Fibroblast of pulmonary artery (primary cell): ENCODE results near the gene XDH.

Experiments used
- DNase-seq: peaks from one replicate; pipeline ENCODE4 v3.0.0-alpha.2; 2010; ENCODE audit warnings: low read depth
- H3K4me3 ChIP-seq: replicated peaks from 2 replicates; pipeline ENCODE4 v1.5.1; 2011; ENCODE audit warnings: low read depth, mild to moderate bottlenecking, control low read depth, low read length, moderate library complexity
- TF ChIP-seq, protein P1 (sequence below): IDR thresholded peaks from 2 replicates; pipeline ENCODE4 v1.5.1; 2011; ENCODE audit warnings: mild to moderate bottlenecking, control low read depth, low read length, inconsistent platforms; ENCODE audit errors: missing control alignments

The XDH gene

DNA sequence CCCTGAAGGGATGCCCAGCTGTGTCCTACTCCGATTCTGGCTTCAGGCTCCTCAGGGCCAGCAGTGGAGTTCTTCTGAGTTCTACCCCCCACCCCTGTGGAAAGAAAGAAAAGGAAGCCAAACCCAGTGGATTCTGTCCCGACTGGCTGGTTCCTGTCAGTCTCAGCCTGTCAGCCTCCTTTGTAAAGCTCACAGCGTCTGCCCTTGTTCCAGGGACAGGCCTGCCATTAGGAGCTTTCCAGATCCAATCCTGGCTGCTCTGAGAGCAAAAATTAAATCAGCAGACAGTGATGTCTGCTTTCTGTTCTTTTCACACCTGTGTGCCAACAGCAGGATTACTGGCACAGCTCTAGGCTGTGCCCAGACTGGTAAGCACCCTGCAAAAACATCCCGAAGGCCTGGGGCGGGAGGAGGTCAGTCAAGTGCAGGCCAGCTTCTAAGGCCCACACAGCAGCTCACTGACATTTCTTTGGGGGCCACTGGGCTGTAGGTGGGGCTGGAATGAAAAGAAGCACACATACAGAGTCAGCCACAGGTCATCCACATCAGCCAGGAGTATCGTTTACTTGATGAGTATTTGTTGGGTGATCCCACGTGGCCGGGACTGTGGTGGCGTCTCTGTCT lies 111.5 kb downstream of the XDH start:
- TF ChIP-seq, protein P1, sequence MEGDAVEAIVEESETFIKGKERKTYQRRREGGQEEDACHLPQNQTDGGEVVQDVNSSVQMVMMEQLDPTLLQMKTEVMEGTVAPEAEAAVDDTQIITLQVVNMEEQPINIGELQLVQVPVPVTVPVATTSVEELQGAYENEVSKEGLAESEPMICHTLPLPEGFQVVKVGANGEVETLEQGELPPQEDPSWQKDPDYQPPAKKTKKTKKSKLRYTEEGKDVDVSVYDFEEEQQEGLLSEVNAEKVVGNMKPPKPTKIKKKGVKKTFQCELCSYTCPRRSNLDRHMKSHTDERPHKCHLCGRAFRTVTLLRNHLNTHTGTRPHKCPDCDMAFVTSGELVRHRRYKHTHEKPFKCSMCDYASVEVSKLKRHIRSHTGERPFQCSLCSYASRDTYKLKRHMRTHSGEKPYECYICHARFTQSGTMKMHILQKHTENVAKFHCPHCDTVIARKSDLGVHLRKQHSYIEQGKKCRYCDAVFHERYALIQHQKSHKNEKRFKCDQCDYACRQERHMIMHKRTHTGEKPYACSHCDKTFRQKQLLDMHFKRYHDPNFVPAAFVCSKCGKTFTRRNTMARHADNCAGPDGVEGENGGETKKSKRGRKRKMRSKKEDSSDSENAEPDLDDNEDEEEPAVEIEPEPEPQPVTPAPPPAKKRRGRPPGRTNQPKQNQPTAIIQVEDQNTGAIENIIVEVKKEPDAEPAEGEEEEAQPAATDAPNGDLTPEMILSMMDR: no peak
- H3K4me3 ChIP-seq: no peak overlapping the region
- no peak for DNase-seq

DNA sequence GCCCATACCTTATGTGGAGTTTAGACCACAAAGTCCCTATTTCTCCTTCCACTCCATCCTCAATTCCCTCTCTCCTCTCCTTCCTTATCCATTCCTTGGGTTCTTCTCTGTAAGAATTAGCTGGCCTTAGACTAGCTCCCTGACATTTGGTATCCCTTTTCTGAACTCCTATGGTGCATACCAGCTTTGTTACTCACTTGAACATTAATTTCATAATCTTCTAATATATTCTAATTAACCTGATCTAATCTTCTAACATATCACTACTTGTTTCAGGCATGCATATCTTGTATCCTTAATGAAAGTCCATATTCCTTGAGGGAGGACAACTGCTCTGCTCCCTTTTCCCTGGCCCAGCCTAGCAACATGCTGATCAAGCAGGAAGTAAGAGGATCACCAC lies 114.2 kb downstream of the XDH start:
- TF ChIP-seq, protein P1: no peak
- no peak for DNase-seq
- H3K4me3 ChIP-seq: no peak overlapping the region

DNA sequence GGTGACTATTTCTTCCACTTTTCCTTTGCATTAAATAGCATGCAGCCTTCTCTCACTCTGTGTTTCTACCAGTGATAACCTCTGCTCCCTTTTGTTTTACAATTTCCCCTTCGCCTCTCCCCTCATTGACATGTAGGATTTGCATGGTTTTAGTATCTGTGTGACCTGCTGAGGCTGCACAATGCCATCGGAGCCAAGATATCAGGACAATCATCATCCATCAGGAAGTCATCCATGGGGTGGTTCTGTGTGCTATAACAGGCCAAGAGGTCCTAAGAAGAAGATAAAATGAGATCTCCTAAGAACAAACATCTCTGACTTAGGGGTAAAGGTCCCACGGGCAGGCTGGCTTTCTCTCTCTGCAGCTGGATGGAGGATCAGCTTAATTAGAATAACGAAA lies 115.0 kb downstream of the XDH start:
- H3K4me3 ChIP-seq: no peak overlapping the region

DNA sequence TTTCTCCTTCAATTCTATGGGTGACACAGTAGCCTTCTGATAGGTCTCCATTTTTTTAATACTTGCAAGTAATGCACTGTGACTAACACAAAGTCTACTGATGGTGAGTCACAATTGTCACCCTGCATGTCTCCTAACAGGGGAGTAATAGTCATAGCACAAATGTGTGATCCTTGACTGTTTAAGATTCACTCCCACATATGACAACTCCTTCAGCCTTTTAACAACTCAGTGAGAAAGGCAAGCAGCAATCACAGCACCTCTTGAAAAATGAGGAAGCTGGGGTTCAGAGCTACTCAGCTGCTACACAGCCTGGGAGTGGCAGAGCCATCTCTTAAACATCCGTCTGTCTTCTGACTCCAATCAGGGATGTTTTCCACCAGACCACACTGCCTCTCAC lies 116.8 kb downstream of the XDH start:
- TF ChIP-seq, protein P1: no peak
- no peak for DNase-seq
- H3K4me3 ChIP-seq: no peak overlapping the region

More for the DNA sequence above, 115.0 kb downstream of the XDH start:
- DNase-seq: no peak
- TF ChIP-seq, protein P1: no peak

DNA sequence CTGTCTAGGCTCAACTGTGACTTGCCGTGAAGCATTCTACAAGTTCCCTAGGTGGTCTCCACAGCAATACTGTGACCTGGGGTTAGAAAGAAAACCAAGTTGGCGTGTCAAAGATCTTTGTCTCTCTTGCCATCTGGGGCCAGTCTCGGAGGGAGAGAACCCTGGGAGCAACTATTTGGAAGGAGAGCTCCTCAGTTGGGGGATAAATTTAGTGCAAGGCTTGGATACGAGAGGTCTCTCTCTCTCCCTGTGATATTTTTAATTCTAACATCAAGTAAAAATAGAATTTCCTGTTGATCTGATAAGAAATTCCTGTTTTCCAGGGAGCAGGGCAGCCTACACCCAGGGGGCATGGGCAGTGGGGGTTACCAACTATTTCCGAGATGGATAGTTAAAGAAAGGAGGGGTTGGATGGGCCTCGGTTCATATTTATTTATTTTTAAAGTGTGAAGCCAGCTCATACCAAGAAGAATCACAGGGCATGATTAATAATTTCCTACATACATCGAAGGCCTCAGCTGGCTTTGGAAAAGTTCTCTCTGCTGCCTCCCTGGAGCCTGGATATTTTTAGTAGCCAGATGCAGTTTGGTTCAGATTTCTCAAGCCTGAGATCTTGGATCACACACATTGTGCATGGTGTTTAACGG lies 117.8 kb downstream of the XDH start:
- TF ChIP-seq, protein P1: no peak
- H3K4me3 ChIP-seq: no peak overlapping the region
- DNase-seq: peak; percentile 22

DNA sequence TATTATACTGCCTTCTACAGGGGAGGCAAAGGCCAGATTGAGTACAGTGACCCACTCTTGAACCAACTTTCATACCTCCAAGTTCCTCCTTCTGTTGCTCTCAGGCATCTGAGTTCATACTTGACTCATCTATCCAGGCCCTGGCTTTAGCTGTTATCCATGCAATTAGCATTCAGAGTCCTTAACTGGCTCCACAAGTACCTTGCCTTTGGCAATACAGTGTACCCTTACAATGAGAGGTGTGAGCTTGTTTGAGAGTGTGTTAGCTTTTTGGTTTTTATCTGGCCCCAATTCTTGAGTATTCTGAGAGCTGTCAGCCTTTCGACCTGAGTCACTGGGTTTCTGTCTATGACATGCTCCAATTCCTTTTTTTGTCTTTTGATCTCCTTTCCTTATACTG lies 120.3 kb downstream of the XDH start:
- TF ChIP-seq, protein P1: no peak
- no peak overlapping the region for H3K4me3 ChIP-seq
- DNase-seq: no peak

DNA sequence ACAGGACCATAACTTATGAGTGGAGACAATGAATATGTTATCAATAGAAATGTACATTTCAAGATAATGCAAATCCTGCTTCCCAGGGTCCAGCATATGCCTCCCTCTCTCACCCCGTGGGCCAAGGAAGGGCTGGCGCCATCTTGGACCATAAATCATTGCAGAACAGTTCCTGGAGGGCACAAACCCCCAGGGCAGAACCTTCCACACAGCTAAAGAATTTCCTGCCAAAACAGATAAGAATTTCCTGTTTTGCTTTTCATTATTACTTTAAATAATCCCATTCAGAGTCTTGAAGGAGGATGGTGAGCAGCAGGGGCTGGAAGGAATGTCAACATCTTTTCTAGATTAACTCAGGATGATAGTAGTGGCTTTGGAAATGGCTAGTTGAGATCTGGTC lies 126.9 kb downstream of the XDH start:
- TF ChIP-seq, protein P1: no peak
- DNase-seq: peak; percentile 66
- H3K4me3 ChIP-seq: no peak overlapping the region
